Measurements from ENCODE around the gene CRKL.
"Not testable (repeated sequence)": the region's sequence is repeated elsewhere in the genome, so short reads cannot be mapped to it uniquely, and the experiment has no call there.

Gene CRKL

GRCh38 chr22:20889025-20889704 lies 28.0 kb upstream of the CRKL start:
- no peak for DNase-seq (ENCODE audit: low spot score)
- TF ChIP-seq, protein P1, sequence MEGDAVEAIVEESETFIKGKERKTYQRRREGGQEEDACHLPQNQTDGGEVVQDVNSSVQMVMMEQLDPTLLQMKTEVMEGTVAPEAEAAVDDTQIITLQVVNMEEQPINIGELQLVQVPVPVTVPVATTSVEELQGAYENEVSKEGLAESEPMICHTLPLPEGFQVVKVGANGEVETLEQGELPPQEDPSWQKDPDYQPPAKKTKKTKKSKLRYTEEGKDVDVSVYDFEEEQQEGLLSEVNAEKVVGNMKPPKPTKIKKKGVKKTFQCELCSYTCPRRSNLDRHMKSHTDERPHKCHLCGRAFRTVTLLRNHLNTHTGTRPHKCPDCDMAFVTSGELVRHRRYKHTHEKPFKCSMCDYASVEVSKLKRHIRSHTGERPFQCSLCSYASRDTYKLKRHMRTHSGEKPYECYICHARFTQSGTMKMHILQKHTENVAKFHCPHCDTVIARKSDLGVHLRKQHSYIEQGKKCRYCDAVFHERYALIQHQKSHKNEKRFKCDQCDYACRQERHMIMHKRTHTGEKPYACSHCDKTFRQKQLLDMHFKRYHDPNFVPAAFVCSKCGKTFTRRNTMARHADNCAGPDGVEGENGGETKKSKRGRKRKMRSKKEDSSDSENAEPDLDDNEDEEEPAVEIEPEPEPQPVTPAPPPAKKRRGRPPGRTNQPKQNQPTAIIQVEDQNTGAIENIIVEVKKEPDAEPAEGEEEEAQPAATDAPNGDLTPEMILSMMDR (IDR thresholded peaks at IDR 0.05; ENCODE audit: extremely low read depth, missing control alignments): no peak

GRCh38 chr22:20889904-20890540 lies 27.2 kb upstream of the CRKL start:
- TF ChIP-seq, protein P1 (IDR thresholded peaks at IDR 0.05; ENCODE audit: extremely low read depth, missing control alignments): no peak
- no peak for DNase-seq (ENCODE audit: low spot score)

- TF ChIP-seq, protein P1 (IDR thresholded peaks at IDR 0.05; ENCODE audit: extremely low read depth, missing control alignments): no peak
- DNase-seq (ENCODE audit: low spot score): no peak
Observed at GRCh38 chr22:20890975-20891374, 26.2 kb upstream of the CRKL start.

GRCh38 chr22:20897737-20898136 lies 19.5 kb upstream of the CRKL start:
- not testable (repeated sequence) for DNase-seq (ENCODE audit: low spot score)

DNA sequence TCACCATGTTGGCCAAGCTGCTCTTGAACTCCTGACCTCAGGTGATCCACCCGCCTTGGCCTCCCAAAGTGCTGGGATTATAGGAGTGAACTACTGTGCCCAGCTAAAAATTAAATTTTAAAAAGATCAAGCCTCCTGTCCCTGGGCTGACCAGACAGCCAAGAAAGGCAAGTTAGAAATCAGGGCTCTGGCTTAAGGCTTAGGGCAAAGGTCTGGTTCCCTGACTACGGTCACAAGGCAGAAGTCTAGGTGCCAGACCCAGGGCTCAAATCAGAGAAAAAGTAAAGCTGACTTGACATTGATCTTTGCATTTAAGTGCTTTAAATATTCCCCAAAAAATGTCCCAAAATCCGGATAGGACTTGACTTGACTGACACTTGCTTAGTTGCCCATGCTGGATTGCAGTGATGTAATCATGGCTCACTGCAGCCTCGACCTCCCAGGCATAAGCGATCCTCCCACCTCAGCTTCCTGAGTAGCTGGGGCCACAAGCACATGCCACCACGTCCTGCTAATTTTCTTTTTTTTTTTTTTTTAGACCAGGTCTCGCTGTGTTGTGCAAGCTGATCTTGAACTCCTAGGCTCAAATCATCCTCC lies 17.3 kb upstream of the CRKL start:
- DNase-seq (ENCODE audit: low spot score): no peak
- TF ChIP-seq, protein P1 (IDR thresholded peaks at IDR 0.05; ENCODE audit: extremely low read depth, missing control alignments): no peak

GRCh38 chr22:20901093-20902033 lies 15.8 kb upstream of the CRKL start:
- not testable (repeated sequence) for DNase-seq (ENCODE audit: low spot score)

- TF ChIP-seq, protein P1 (IDR thresholded peaks at IDR 0.05; ENCODE audit: extremely low read depth, missing control alignments): no peak
Observed at GRCh38 chr22:20903093-20903492, 14.1 kb upstream of the CRKL start.

More at GRCh38 chr22:20903093-20903492, 14.1 kb upstream of the CRKL start:
- DNase-seq (ENCODE audit: low spot score): no peak

Measured in GM20000 (cell line).